Placental pericyte (primary cell): ENCODE results near the gene OR7G3. TPM values are rescaled to one million over a fixed set of nuclear protein-coding genes. Genes with fewer than 3 reads are reported as not detected.

Experiments
- small RNA-seq: library from RNA; depleted of rRNA; stranded (forward); fragments of <200 nt; gene quantifications from one replicate; pipeline ENCODE3, GENCODE V24; 2012; ENCODE audit warnings: low replicate concordance
- total RNA-seq: library from RNA; depleted of rRNA; stranded (reverse); fragments of >200 nt; gene quantifications from 2 replicates; pipeline ENCODE4 v1.2.3, GENCODE V29; 2012

The OR7G3 gene
- not detected in 2 replicates for total RNA-seq

GRCh38 chr19:9126900-9127405, at the start of gene OR7G3:
Gene OR7G3, minus strand, starts transcription at chr19:9126950. Its CDS starts 0 bp downstream, at chr19:9126950.

GRCh38 chr19:9140159-9140874, 13.6 kb upstream of the OR7G3 start, which contains the start of gene ZNF317:
Gene ZNF317, plus strand, starts transcription at chr19:9140397. Its CDS starts 15,620 bp downstream, at chr19:9156017.

GRCh38 chr19:9115307-9115813, 11.4 kb downstream of the OR7G3 start, which contains the start of gene OR7G1:
Gene OR7G1, minus strand, starts transcription at chr19:9115763. Its CDS starts 0 bp downstream, at chr19:9115763.

GRCh38 chr19:9107375-9107774, 19.4 kb downstream of the OR7G3 start, which contains the start of gene OR7G2:
Gene OR7G2, minus strand, starts transcription at chr19:9107475. Its CDS starts 4,232 bp downstream, at chr19:9103243.

GRCh38 chr19:9086761-9087160, 40.0 kb downstream of the OR7G3 start, which contains the start of gene OR1M1:
Gene OR1M1, plus strand, starts transcription at chr19:9087061. Its CDS starts 6,184 bp downstream, at chr19:9093245.

Small RNAs within 50 kb of the gene (small RNA-seq; reads per million reads assigned to genes)
- gene OR1M4P, result not detected

Other genes starting within 250 kb of the OR7G3 start
- gene MUC16, start 116.5 kb downstream of the OR7G3 start, total RNA-seq, result under 0.01 TPM in 1 of 2 replicates, not detected in the other
- gene OR1M1, start 39.9 kb downstream of the OR7G3 start, total RNA-seq, result not detected in 2 replicates
- gene OR7G2, start 19.5 kb downstream of the OR7G3 start, total RNA-seq, result not detected in 2 replicates
- gene OR7G1, start 11.2 kb downstream of the OR7G3 start, total RNA-seq, result not detected in 2 replicates
- gene ZNF317, start 13.4 kb upstream of the OR7G3 start, total RNA-seq, result 20.3 and 24.1 TPM in 2 replicates
- not detected in 2 replicates for gene OR7D2, start 52.0 kb upstream of the OR7G3 start, total RNA-seq
- not detected in 2 replicates for gene OR7D4, start 92.6 kb upstream of the OR7G3 start, total RNA-seq
- not detected in 2 replicates for gene OR7E24, start 124.0 kb upstream of the OR7G3 start, total RNA-seq
- 9.2 and 16.2 TPM in 2 replicates for gene ZNF699, start 182.9 kb upstream of the OR7G3 start, total RNA-seq
- gene ZNF559, start 197.2 kb upstream of the OR7G3 start, total RNA-seq, result 8.5 and 10.0 TPM in 2 replicates
- 0.43 and 0.88 TPM in 2 replicates for gene ZNF177, start 236.1 kb upstream of the OR7G3 start, total RNA-seq